ENCODE data around the gene MAST3. TPM values are rescaled to one million over a fixed set of nuclear protein-coding genes. Genes with fewer than 3 reads are reported as not detected.
A peak's percentile ranks its signal among the peaks of the same experiment; 100 is the strongest.

Gene MAST3
- total and polyA plus RNA-seq, 2 of the 8 experiments (the other 6 are each of a cell fraction or from before 2014, with no cell fraction given): 3.4 to 9.0 TPM

- H3K9me3 ChIP-seq (ENCODE audit: insufficient read depth in 2 of 2, low read depth in 1 of 2, low read length in 1 of 2): no peaks in the 10 kb centered on the region
- no peak overlapping the region for H3K4ac ChIP-seq (replicated peaks; ENCODE audit: insufficient read length, low read depth, low read length)
- H3K27ac ChIP-seq (ENCODE audit: low read depth, low read length): no peak overlapping the region
- H2BK15ac ChIP-seq (ENCODE audit: low read length): peak overlapping the region; percentile 67; the same call in 1 of the 2 replicates
- POLR2A ChIA-PET (ENCODE audit: partially characterized antibody): interaction anchor here (1.3 to 3.2 kb wide), 3 partner anchors 8 to 181 kb away, joined by 4 to 15 read pairs (median 6); partner anchors contain the start of gene JUND
- no peak overlapping the region for H2BK120ac ChIP-seq (replicated peaks; ENCODE audit: low read depth, low read length)
- H2AFZ ChIP-seq (ENCODE audit: low read length): peak overlapping the region; percentile 77; the same call in 1 of the 2 replicates
- peak overlapping the region; percentile 34 to 43; a peak in 3 of 4 replicates for H3K4me2 ChIP-seq (ENCODE audit: insufficient read depth in 1 of 2, low read depth in 2 of 2, low read length in 2 of 2)
- H4K91ac ChIP-seq (replicated peaks; ENCODE audit: insufficient read length, low read length): no peak overlapping the region
- H3K23ac ChIP-seq (ENCODE audit: insufficient read length): no peak overlapping the region
- H3K9ac ChIP-seq (replicated peaks in 1 of 4; ENCODE audit: extremely low read depth in 1 of 4, low read depth in 3 of 4, low read length in 3 of 4): no peak overlapping the region; a peak in 1 of 7 replicates
- H3K4me1 ChIP-seq (replicated peaks in 1 of 4; ENCODE audit: control insufficient read depth in 3 of 4, insufficient read depth in 4 of 4, low read length in 3 of 4): peaks cover 3 to 18% (median 11%) of the 10 kb centered on the region in 4 experiments; a peak in 6 of 7 replicates
- WGBS, 2 experiments (ENCODE audit: extremely low coverage in 1 of 2, insufficient coverage in 1 of 2, insufficient read length in 1 of 2, insufficient replicate concordance in 2 of 2, low coverage in 1 of 2, low lambda C conversion rate in 2 of 2, missing lambda C conversion rate in 1 of 2): 39% methylated on average over 18 of the region's 18 CpGs; no CpG with 5 or more reads in 1 of the 2 experiments
- no peak overlapping the region for H3K14ac ChIP-seq (ENCODE audit: insufficient read length)
- no peak overlapping the region for H2BK20ac ChIP-seq (ENCODE audit: low read length)
- H4K8ac ChIP-seq (ENCODE audit: extremely low read depth, insufficient read depth, low read length): no peak overlapping the region
- no peak overlapping the region for H3K56ac ChIP-seq (replicated peaks; ENCODE audit: insufficient read length, low read depth, low read length)
- no peak overlapping the region for H3K18ac ChIP-seq (ENCODE audit: extremely low read depth, low read length)
- H2AK5ac ChIP-seq (ENCODE audit: low read depth, low read length): no peak overlapping the region
- peaks cover 9% of the 10 kb centered on the region; the same call in 1 of the 2 replicates for H3K23me2 ChIP-seq (ENCODE audit: low read depth, low read length)
- peaks cover 0 to 8% (median 5%) of the 10 kb centered on the region in 4 experiments; a peak in 4 of 7 replicates for H3K27me3 ChIP-seq (replicated peaks in 1 of 4; ENCODE audit: control insufficient read depth in 3 of 4, extremely low read depth in 1 of 4, insufficient read depth in 3 of 4, low read length in 3 of 4)
- FAIRE-seq: peak; percentile 32
- DNase-seq (ENCODE audit: low read depth in 1 of 2, low spot score in 2 of 2): peak in 1 of 2 experiments; percentile 78
- H4K20me1 ChIP-seq (replicated peaks in 1 of 2; ENCODE audit: control insufficient read depth in 1 of 2, insufficient read depth in 2 of 2, low read length in 2 of 2): no peaks in the 10 kb centered on the region
- peak overlapping the region in 2 of 4 experiments; percentile 7 to 27; a peak in 2 of 8 replicates for H3K4me3 ChIP-seq (ENCODE audit: extremely low read depth in 1 of 4, insufficient read depth in 2 of 4, low read depth in 3 of 4, low read length in 4 of 4)
- no peak overlapping the region for H2BK5ac ChIP-seq (ENCODE audit: low read depth, low read length)
- H3K79me2 ChIP-seq (ENCODE audit: control insufficient read depth in 1 of 2, insufficient read depth in 2 of 2, low read length in 2 of 2): no peaks in the 10 kb centered on the region
- H3K36me3 ChIP-seq (ENCODE audit: control insufficient read depth in 2 of 4, insufficient read depth in 4 of 4, low read length in 3 of 4): no peaks in the 10 kb centered on the region
- H3K79me1 ChIP-seq (ENCODE audit: low read depth, low read length): no peaks in the 10 kb centered on the region
- no peak overlapping the region for H2BK12ac ChIP-seq (ENCODE audit: low read depth, low read length)
- CTCF ChIA-PET (ENCODE audit: partially characterized antibody): interaction anchor here (1.3 to 2.2 kb wide), 2 partner anchors 13 to 60 kb away, joined by 5 to 6 read pairs; no protein-coding TSS in a partner anchor
- H4K5ac ChIP-seq (ENCODE audit: insufficient read length, low read depth, low read length): no peak overlapping the region
- TF ChIP-seq CHD2 (IDR thresholded peaks at IDR 0.05; ENCODE audit: low read length) (peak; percentile 68; the same call in 1 of the 2 replicates), EZH2 (IDR thresholded peaks at IDR 0.05; ENCODE audit: low read depth, low read length, severe bottlenecking) (no peak), USF2 (IDR thresholded peaks at IDR 0.05; ENCODE audit: low read length) (no peak), HDAC6 (IDR thresholded peaks at IDR 0.05; ENCODE audit: low read depth, low read length) (no peak), POLR2A (IDR thresholded peaks at IDR 0.05; ENCODE audit: control extremely low read depth in 1 of 2, low read depth in 2 of 2, low read length in 2 of 2) (0 out of 3 replicates have a peak, but pooled peaks of 1 of the 2 experiments have one; percentile 29), TAF7 (optimal IDR thresholded peaks at IDR 0.05; ENCODE audit: borderline replicate concordance, low read depth, low read length) (no peak), ZNF274 (IDR thresholded peaks at IDR 0.05; ENCODE audit: borderline replicate concordance, extremely low read depth, low read length) (no peak), SIRT6 (IDR thresholded peaks at IDR 0.05; ENCODE audit: low read length) (no peak), JUND (IDR thresholded peaks at IDR 0.05; ENCODE audit: low read length) (no peak), E2F6 (IDR thresholded peaks at IDR 0.05) (no peak), RNF2 (IDR thresholded peaks at IDR 0.05; ENCODE audit: borderline replicate concordance, low read depth, low read length, missing control alignments, poor library complexity, severe bottlenecking) (no peak)
These were observed 3.1 kb downstream of the MAST3 start for GRCh38 chr19:18100710-18101109.

All from H1 (cell line).